HG03432 (cell line): ENCODE measurements around the gene SLC2A4.
A peak's percentile ranks its signal among the peaks of the same experiment; 100 is the strongest.

Source experiments
- ATAC-seq: cut with Tn5 transposase; IDR thresholded peaks from one replicate; pipeline ENCODE4 v1.9.1; 2021; ENCODE audit warnings: mild to moderate bottlenecking, moderate library complexity; ENCODE audit not compliant: unreplicated experiment

The SLC2A4 gene

GRCh38 chr17:7263801-7264078 lies 17.8 kb upstream of the SLC2A4 start:
- ATAC-seq = no peak

GRCh38 chr17:7266784-7267183 lies 14.7 kb upstream of the SLC2A4 start:
- ATAC-seq = no peak

- ATAC-seq = no peak
These were observed 2.1 kb upstream of the SLC2A4 start for GRCh38 chr17:7279448-7279847.

GRCh38 chr17:7280519-7281073 lies 922 bp upstream of the SLC2A4 start:
- peak; percentile 57 for ATAC-seq

- ATAC-seq = no peak
These were observed 634 bp downstream of the SLC2A4 start for GRCh38 chr17:7281953-7282751.

GRCh38 chr17:7282752-7283321 lies 1.3 kb downstream of the SLC2A4 start:
- ATAC-seq = no peak

GRCh38 chr17:7283471-7284216 lies 2.1 kb downstream of the SLC2A4 start:
- no peak for ATAC-seq

- no peak for ATAC-seq
These were observed 3.4 kb downstream of the SLC2A4 start for GRCh38 chr17:7284911-7285310.

GRCh38 chr17:7285679-7286078 lies 4.2 kb downstream of the SLC2A4 start:
- ATAC-seq = no peak

- no peak for ATAC-seq
These were observed 7.9 kb downstream of the SLC2A4 start for GRCh38 chr17:7289256-7290032.

- ATAC-seq = no peak
These were observed 8.6 kb downstream of the SLC2A4 start for GRCh38 chr17:7290166-7290565.

- ATAC-seq = no peak
These were observed 9.2 kb downstream of the SLC2A4 start for GRCh38 chr17:7290685-7291084.

GRCh38 chr17:7292194-7292593 lies 10.7 kb downstream of the SLC2A4 start:
- no peak for ATAC-seq

GRCh38 chr17:7292729-7293128 lies 11.2 kb downstream of the SLC2A4 start:
- ATAC-seq = no peak

- no peak for ATAC-seq
These were observed 11.6 kb downstream of the SLC2A4 start for GRCh38 chr17:7293159-7293558.

GRCh38 chr17:7293816-7294613 lies 12.5 kb downstream of the SLC2A4 start:
- ATAC-seq = no peak

- no peak for ATAC-seq
These were observed 13.2 kb downstream of the SLC2A4 start, which contains the start of gene YBX2 for GRCh38 chr17:7294614-7295153. TSS of gene YBX2 (minus strand) at chr17:7294639. CDS start at chr17:7294500, 139 bp downstream.

GRCh38 chr17:7295230-7296180 lies 14.0 kb downstream of the SLC2A4 start:
- no peak for ATAC-seq
